ENCODE data around the gene GLMP. TPM values are rescaled to one million over a fixed set of nuclear protein-coding genes. Genes with fewer than 3 reads are reported as not detected.

Gene GLMP
- total and polyA plus RNA-seq, 9 donors, result 20.2 to 47.9 (median 33.0) TPM

DNA sequence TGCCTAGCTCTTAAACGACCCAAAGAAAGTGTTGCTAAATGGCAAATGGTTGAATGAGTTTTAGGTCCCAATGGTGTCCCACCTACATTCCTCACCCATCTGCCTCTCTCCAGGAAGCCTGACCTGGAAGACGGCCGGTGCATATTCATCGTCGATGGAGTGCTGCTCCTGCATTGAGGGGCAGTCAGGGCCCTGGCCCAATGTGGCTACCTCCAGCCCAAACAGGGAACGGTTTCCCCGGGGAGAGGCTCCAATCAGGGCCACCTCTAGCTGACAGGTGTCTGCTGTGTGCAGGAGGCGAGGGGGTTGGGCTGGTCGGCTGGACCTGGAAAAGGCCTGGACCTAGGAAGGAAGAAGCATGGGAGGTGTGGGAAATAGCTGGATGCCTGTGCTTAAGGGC, 1.6 kb downstream of the GLMP start:
- TF ChIP-seq POLR2A (IDR thresholded peaks at IDR 0.05), result no peak
- TF ChIP-seq EP300 (IDR thresholded peaks at IDR 0.05), result no peak
- TF ChIP-seq, protein P1, sequence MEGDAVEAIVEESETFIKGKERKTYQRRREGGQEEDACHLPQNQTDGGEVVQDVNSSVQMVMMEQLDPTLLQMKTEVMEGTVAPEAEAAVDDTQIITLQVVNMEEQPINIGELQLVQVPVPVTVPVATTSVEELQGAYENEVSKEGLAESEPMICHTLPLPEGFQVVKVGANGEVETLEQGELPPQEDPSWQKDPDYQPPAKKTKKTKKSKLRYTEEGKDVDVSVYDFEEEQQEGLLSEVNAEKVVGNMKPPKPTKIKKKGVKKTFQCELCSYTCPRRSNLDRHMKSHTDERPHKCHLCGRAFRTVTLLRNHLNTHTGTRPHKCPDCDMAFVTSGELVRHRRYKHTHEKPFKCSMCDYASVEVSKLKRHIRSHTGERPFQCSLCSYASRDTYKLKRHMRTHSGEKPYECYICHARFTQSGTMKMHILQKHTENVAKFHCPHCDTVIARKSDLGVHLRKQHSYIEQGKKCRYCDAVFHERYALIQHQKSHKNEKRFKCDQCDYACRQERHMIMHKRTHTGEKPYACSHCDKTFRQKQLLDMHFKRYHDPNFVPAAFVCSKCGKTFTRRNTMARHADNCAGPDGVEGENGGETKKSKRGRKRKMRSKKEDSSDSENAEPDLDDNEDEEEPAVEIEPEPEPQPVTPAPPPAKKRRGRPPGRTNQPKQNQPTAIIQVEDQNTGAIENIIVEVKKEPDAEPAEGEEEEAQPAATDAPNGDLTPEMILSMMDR (IDR thresholded peaks at IDR 0.05), result no peak
- H3K36me3 ChIP-seq, result no peaks in the 10 kb centered on the region
- DNase-seq, result no peak
- no peaks in the 10 kb centered on the region for H3K27me3 ChIP-seq
- no peak overlapping the region for H3K4me3 ChIP-seq
- no peaks in the 10 kb centered on the region for H3K9me3 ChIP-seq
- intact Hi-C loops (cut with DNase I), result no loop called here
- no peak overlapping the region for H3K27ac ChIP-seq
- 85 to 89% (median 89%) methylated on average over 9 of the region's 9 CpGs for WGBS, 3 donors
- H3K4me1 ChIP-seq (ENCODE audit: insufficient read depth), result peaks cover 7% of the 10 kb centered on the region

DNA sequence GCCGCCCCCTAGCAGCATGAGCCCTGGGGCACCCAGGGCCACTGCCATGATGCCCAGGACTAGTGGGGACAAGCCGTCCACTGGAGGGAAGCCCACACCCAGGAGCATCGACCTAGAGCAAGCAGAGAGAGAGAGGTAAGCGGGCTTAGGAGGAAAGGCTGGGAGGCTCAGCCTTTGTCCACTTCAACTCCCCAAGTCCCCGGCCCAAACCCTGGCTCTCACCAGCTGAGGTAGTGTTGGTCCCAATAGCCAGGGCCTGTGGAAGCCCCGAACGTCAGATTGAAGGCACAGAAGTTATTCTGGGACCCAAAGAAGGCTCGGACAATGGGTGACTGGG, 2.4 kb downstream of the GLMP start:
- H3K27ac ChIP-seq, result peak overlapping the region in 1 of 2 donors; percentile 12
- WGBS, 3 donors, result 85 to 88% (median 86%) methylated on average over 8 of the region's 8 CpGs

DNA sequence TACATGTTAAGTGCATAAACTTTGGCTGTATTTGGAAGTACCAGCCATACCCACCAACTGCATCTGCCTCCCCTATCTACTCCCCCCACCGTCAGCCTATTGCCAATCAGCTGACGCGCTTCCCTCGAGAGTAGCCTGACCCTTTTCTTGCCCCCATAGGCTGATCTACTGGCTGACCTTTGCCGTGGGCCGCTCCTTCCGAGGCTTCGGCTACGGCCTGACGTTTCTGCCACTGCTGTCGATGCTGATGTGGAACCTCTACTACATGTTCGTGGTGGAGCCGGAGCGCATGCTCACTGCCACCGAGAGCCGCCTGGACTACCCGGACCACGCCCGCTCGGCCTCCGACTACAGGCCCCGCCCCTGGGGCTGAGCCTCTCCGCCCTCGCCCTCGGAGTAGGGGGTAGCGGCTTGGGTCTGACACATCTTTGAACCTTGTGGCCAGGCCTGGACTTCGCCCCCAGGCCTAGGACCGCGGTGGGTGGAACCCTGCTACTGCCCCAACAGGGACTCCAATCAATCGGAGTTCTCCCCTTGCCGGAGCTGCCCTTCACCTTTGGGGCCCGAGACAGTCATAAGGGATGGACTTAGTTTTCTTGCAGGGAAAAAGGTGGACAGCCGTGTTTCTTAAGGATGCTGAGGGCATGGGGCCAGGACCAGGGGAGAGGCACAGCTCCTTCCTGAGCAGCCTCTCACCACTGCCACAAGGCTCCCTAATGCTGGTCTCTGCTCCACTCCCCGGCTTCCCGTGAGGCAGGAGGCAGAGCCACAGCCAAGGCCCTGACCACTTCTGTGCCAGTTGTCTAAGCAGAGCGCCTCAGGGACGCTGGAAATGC, 4.0 kb downstream of the GLMP start:
- Histone ChIP-seq H3K27ac (peak overlapping the region; percentile 75 to 85), H3K36me3 (no peaks in the 10 kb centered on the region), H3K4me3 (peak overlapping the region; percentile 45), H3K9me3 (no peaks in the 10 kb centered on the region), H3K27me3 (no peaks in the 10 kb centered on the region), H3K4me1 (ENCODE audit: insufficient read depth) (peaks cover 7% of the 10 kb centered on the region)
- TF ChIP-seq, protein P1 (IDR thresholded peaks at IDR 0.05), result no peak
- TF ChIP-seq EP300 (IDR thresholded peaks at IDR 0.05) (no peak), POLR2A (IDR thresholded peaks at IDR 0.05) (no peak)
- DNase-seq, result peak; percentile 88 to 91 (median 89)
- 3 to 6% (median 4%) methylated on average over 32 to 37 of the region's 37 CpGs for WGBS, 3 donors
- intact Hi-C loops (cut with DNase I), result no loop called here

More for the DNA sequence above, 2.4 kb downstream of the GLMP start:
- Histone ChIP-seq H3K36me3 (no peaks in the 10 kb centered on the region), H3K4me1 (ENCODE audit: insufficient read depth) (peaks cover 7% of the 10 kb centered on the region), H3K27me3 (no peaks in the 10 kb centered on the region), H3K9me3 (no peaks in the 10 kb centered on the region), H3K4me3 (no peak overlapping the region)
- intact Hi-C loops (cut with DNase I), result no loop called here
- TF ChIP-seq POLR2A (IDR thresholded peaks at IDR 0.05) (no peak), EP300 (IDR thresholded peaks at IDR 0.05) (no peak)
- TF ChIP-seq, protein P1 (IDR thresholded peaks at IDR 0.05), result no peak
- no peak for DNase-seq

DNA sequence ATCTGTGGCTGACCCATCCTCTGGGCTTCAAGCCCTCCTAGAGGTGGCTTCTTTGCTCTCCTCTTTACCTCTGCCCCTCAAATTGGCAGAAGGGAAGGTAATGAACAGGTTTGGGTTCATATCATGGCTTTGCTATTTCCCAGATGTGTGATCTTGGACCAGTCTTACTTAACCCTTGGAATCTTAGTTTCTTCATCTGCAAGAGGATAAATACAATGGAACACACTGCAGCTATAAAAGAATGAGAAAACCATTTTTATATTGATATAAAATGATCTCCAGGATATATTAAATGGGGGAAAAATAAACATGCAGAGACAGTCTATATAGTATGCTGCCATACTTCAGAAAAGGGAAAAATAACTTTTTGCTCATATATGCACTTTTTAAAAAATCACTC, 5.6 kb downstream of the GLMP start:
- Histone ChIP-seq H3K9me3 (no peaks in the 10 kb centered on the region), H3K27me3 (no peaks in the 10 kb centered on the region), H3K36me3 (no peaks in the 10 kb centered on the region), H3K4me1 (ENCODE audit: insufficient read depth) (peaks cover 3% of the 10 kb centered on the region), H3K27ac (no peak overlapping the region), H3K4me3 (no peak overlapping the region)
- DNase-seq, result no peak
- intact Hi-C loops (cut with DNase I), result no loop called here
- no peak for TF ChIP-seq EP300 (IDR thresholded peaks at IDR 0.05)
- TF ChIP-seq, protein P1 (IDR thresholded peaks at IDR 0.05), result no peak

All from ovary (tissue), 9 donors.